Calu3 (cell line): Measurements from ENCODE around the gene NTRK2. TPM values are rescaled to one million over a fixed set of nuclear protein-coding genes. Genes with fewer than 3 reads are reported as not detected.

Experiments
- BruUV-seq: library from RNA; stranded (reverse); fragments of 400-500 nt; replicated peaks from 2 replicates; lab custom pipeline; 2021; lab: Mats Ljungman, UMichigan
- CTCF ChIA-PET: fragments of 300-600 bp; sonication (Branson Sonifier 250); formaldehyde crosslinking; loops from one replicate; lab custom pipeline; 2022; ENCODE audit warnings: antibody characterized with exemption; lab: Charles Lee
- DNase-seq: peaks from one replicate; pipeline ENCODE4 v3.0.0; 2022
- H3K27ac Mint-ChIP-seq: one replicate; pipeline ENCODE4 v1.8.0; 2022; ENCODE audit warnings: mixed read lengths; ENCODE audit not compliant: unreplicated experiment
- H3K27me3 Mint-ChIP-seq: one replicate; pipeline ENCODE4 v1.8.0; 2022; ENCODE audit warnings: mixed read lengths; ENCODE audit not compliant: unreplicated experiment
- H3K36me3 Mint-ChIP-seq: one replicate; pipeline ENCODE4 v1.8.0; 2022; ENCODE audit warnings: mild to moderate bottlenecking, moderate library complexity, mixed read lengths; ENCODE audit not compliant: insufficient read depth, unreplicated experiment
- H3K4me1 Mint-ChIP-seq: one replicate; pipeline ENCODE4 v1.8.0; 2022; ENCODE audit warnings: mild to moderate bottlenecking, low read depth, mixed read lengths; ENCODE audit not compliant: unreplicated experiment
- H3K4me3 Mint-ChIP-seq: one replicate; pipeline ENCODE4 v1.8.0; 2022; ENCODE audit warnings: mild to moderate bottlenecking, low read depth, moderate library complexity, mixed read lengths; ENCODE audit not compliant: unreplicated experiment
- H3K9me3 Mint-ChIP-seq: one replicate; pipeline ENCODE4 v1.8.0; 2022; ENCODE audit warnings: low read depth, mixed read lengths; ENCODE audit not compliant: unreplicated experiment
- CTCF ChIP-seq: fragments of 200-600 bp; IDR thresholded peaks from one replicate; pipeline ENCODE4 v1.8.0; 2022; ENCODE audit warnings: antibody characterized with exemption; ENCODE audit not compliant: unreplicated experiment
- intact Hi-C: fragments of 100-400 bp; cut with micrococcal nuclease; formaldehyde crosslinking; loops from one replicate; pipeline ENCODE4 v1.10.0; 2022; ENCODE audit not compliant: unreplicated experiment
- total RNA-seq: library from RNA; stranded (reverse); gene quantifications from 2 replicates; pipeline ENCODE4 v1.2.3, GENCODE V29; 2022

Gene NTRK2
- total RNA-seq, 1 experiment from 2014 or later = 2.1 TPM

- CTCF ChIA-PET = no interaction called here
- Mint-ChIP-seq H3K4me3 (no peak overlapping the region), H3K27ac (no peak overlapping the region), H3K36me3 (no peaks in the 10 kb centered on the region), H3K9me3 (no peaks in the 10 kb centered on the region), H3K27me3 (peaks cover 15% of the 10 kb centered on the region), H3K4me1 (no peaks in the 10 kb centered on the region)
- no TSS peak for BruUV-seq
- intact Hi-C loops = no loop called here
- DNase-seq = no peak
- TF ChIP-seq CTCF = no peak
These were observed 176.7 kb downstream of the NTRK2 start for GRCh38 chr9:84845956-84846900.

GRCh38 chr9:84846906-84847305 lies 177.4 kb downstream of the NTRK2 start:
- peaks cover 8% of the 10 kb centered on the region for H3K27me3 Mint-ChIP-seq
- no peak overlapping the region for H3K27ac Mint-ChIP-seq
- intact Hi-C loops = no loop called here
- no peaks in the 10 kb centered on the region for H3K36me3 Mint-ChIP-seq
- CTCF ChIA-PET = no interaction called here
- no TSS peak for BruUV-seq
- DNase-seq = no peak
- H3K9me3 Mint-ChIP-seq = no peaks in the 10 kb centered on the region
- no peaks in the 10 kb centered on the region for H3K4me1 Mint-ChIP-seq
- TF ChIP-seq CTCF = no peak
- H3K4me3 Mint-ChIP-seq = no peak overlapping the region

DNA sequence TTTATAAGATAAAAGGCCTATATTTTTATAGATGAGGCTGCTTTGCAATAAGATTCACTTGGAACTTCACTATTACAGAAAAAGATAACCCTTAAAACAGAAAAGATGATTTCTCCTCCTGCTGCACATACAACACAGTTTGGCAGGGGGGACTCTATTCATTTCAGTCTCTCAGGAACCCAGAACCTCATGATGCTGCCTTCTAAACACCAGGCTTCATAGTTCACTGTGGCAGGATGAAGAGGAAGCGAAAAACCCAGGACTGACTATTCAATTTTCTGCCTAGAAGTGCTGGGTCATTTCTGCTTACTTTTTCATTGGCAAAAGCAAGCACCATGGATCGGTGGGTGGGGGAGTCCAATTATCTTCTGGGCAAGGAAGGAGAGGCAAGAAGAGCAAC lies 179.5 kb downstream of the NTRK2 start:
- no peaks in the 10 kb centered on the region for H3K36me3 Mint-ChIP-seq
- no TSS peak for BruUV-seq
- no peaks in the 10 kb centered on the region for H3K4me1 Mint-ChIP-seq
- no peak for DNase-seq
- CTCF ChIA-PET = no interaction called here
- no peak overlapping the region for H3K4me3 Mint-ChIP-seq
- no peak for TF ChIP-seq CTCF
- no peaks in the 10 kb centered on the region for H3K27me3 Mint-ChIP-seq
- no peaks in the 10 kb centered on the region for H3K9me3 Mint-ChIP-seq
- intact Hi-C loops = no loop called here
- no peak overlapping the region for H3K27ac Mint-ChIP-seq

GRCh38 chr9:84850830-84851392 lies 181.4 kb downstream of the NTRK2 start:
- CTCF ChIA-PET = no interaction called here
- Mint-ChIP-seq H3K4me3 (no peak overlapping the region), H3K36me3 (no peaks in the 10 kb centered on the region), H3K27me3 (no peaks in the 10 kb centered on the region), H3K27ac (no peak overlapping the region), H3K4me1 (no peaks in the 10 kb centered on the region), H3K9me3 (no peaks in the 10 kb centered on the region)
- no TSS peak for BruUV-seq
- TF ChIP-seq CTCF = no peak
- intact Hi-C loops = no loop called here
- no peak for DNase-seq
